Measurements from ENCODE around the gene FRMPD2.
A peak's percentile ranks its signal among the peaks of the same experiment; 100 is the strongest.

The FRMPD2 gene

GRCh38 chr10:48274636-48275035 is at the start of gene FRMPD2:
TSS of gene FRMPD2 (minus strand) at chr10:48274696. CDS start at chr10:48274567, 129 bp downstream.
- no peak for DNase-seq (ENCODE audit: low read depth)

GRCh38 chr10:48322017-48322416 is 47.5 kb upstream of the FRMPD2 start:
- no peak for DNase-seq (ENCODE audit: low read depth)

GRCh38 chr10:48317321-48317990 is 43.0 kb upstream of the FRMPD2 start:
- DNase-seq (ENCODE audit: low read depth): no peak

- DNase-seq (ENCODE audit: low read depth): no peak
Observed at GRCh38 chr10:48316236-48316635, 41.7 kb upstream of the FRMPD2 start.

- no peak for DNase-seq (ENCODE audit: low read depth)
Observed at GRCh38 chr10:48314107-48314506, 39.6 kb upstream of the FRMPD2 start.

GRCh38 chr10:48309711-48310226 is 35.3 kb upstream of the FRMPD2 start:
- no peak for DNase-seq (ENCODE audit: low read depth)

GRCh38 chr10:48307711-48308018 is 33.2 kb upstream of the FRMPD2 start:
- DNase-seq (ENCODE audit: low read depth): no peak

- DNase-seq (ENCODE audit: low read depth): peak; percentile 17
Observed at GRCh38 chr10:48306870-48307710, 32.6 kb upstream of the FRMPD2 start.

GRCh38 chr10:48306265-48306869 is 31.9 kb upstream of the FRMPD2 start, which contains the start of gene MAPK8:
TSS of gene MAPK8 (plus strand) at chr10:48306677. CDS start at chr10:48401661, 94,984 bp downstream.
- peak; percentile 82 for DNase-seq (ENCODE audit: low read depth)

- no peak for DNase-seq (ENCODE audit: low read depth)
Observed at GRCh38 chr10:48305905-48306264, 31.4 kb upstream of the FRMPD2 start.

- DNase-seq (ENCODE audit: low read depth): no peak
Observed at GRCh38 chr10:48302515-48303476, 28.3 kb upstream of the FRMPD2 start.

- DNase-seq (ENCODE audit: low read depth): no peak
Observed at GRCh38 chr10:48300556-48300955, 26.1 kb upstream of the FRMPD2 start.

GRCh38 chr10:48299692-48300091 is 25.2 kb upstream of the FRMPD2 start:
- DNase-seq (ENCODE audit: low read depth): no peak

- no peak for DNase-seq (ENCODE audit: low read depth)
Observed at GRCh38 chr10:48299066-48299465, 24.6 kb upstream of the FRMPD2 start.

GRCh38 chr10:48296576-48297098 is 22.1 kb upstream of the FRMPD2 start:
- no peak for DNase-seq (ENCODE audit: low read depth)

GRCh38 chr10:48294431-48294830 is 19.9 kb upstream of the FRMPD2 start:
- DNase-seq (ENCODE audit: low read depth): no peak

- DNase-seq (ENCODE audit: low read depth): no peak
Observed at GRCh38 chr10:48292616-48293015, 18.1 kb upstream of the FRMPD2 start.

- DNase-seq (ENCODE audit: low read depth): no peak
Observed at GRCh38 chr10:48291190-48291589, 16.7 kb upstream of the FRMPD2 start.

- no peak for DNase-seq (ENCODE audit: low read depth)
Observed at GRCh38 chr10:48290286-48290685, 15.8 kb upstream of the FRMPD2 start.

GRCh38 chr10:48289501-48290238 is 15.2 kb upstream of the FRMPD2 start:
- DNase-seq (ENCODE audit: low read depth): no peak

- DNase-seq (ENCODE audit: low read depth): no peak
Observed at GRCh38 chr10:48288661-48289060, 14.2 kb upstream of the FRMPD2 start.

Measured in stimulated activated CD8-positive, alpha-beta memory T cell treated with anti-CD3 and anti-CD28 coated beads, Interleukin-7, amount 100 ng/mL, for 24 hours (primary cell).